Aorta (tissue), 5 donors: ENCODE measurements around the gene MACROD2. TPM values are rescaled to one million over a fixed set of nuclear protein-coding genes. Genes with fewer than 3 reads are reported as not detected.

Experiments
- ATAC-seq: fragments of 200-7000 bp; cut with Tn5 transposase; one replicate; pipeline ENCODE4 v1.9.1; 2022; ENCODE audit warnings: moderate library complexity; ENCODE audit not compliant: low FRiP score
- DNase-seq, 2 donors: peaks; one replicate each; pipeline ENCODE4 v3.0.0-alpha.2; 2020
- H3K27ac ChIP-seq, 2 donors: one replicate each; pipeline ENCODE4 v1.5.1; 2013; ENCODE audit warnings: low read length in 2 of 2, mild to moderate bottlenecking in 2 of 2, moderate library complexity in 2 of 2, control low read depth in 1 of 2, inconsistent platforms in 1 of 2, low read depth in 1 of 2
- H3K27me3 ChIP-seq, 2 donors: one replicate each; pipeline ENCODE4 v1.6.1; 2013; ENCODE audit warnings: control low read depth in 1 of 2, low read length in 1 of 2, mild to moderate bottlenecking in 1 of 2, moderate library complexity in 1 of 2; ENCODE audit not compliant: insufficient read depth in 2 of 2, control insufficient read depth in 1 of 2
- H3K36me3 ChIP-seq, 2 donors: one replicate each; pipeline ENCODE4 v1.6.1; 2013; ENCODE audit warnings: control low read depth in 1 of 2, low read length in 1 of 2, mild to moderate bottlenecking in 1 of 2; ENCODE audit not compliant: insufficient read depth in 2 of 2, control insufficient read depth in 1 of 2
- H3K4me1 ChIP-seq, 2 donors: one replicate each; pipeline ENCODE4 v1.6.1; 2013; ENCODE audit warnings: low read length in 2 of 2, control low read depth in 1 of 2, mild to moderate bottlenecking in 1 of 2, moderate library complexity in 1 of 2; ENCODE audit not compliant: insufficient read depth in 2 of 2, control insufficient read depth in 1 of 2
- H3K4me3 ChIP-seq, 2 donors: one replicate each; pipeline ENCODE4 v1.5.1; 2013; ENCODE audit warnings: low read length in 2 of 2, control low read depth in 1 of 2, mild to moderate bottlenecking in 1 of 2
- H3K9me3 ChIP-seq: one replicate; pipeline ENCODE4 v1.6.1; 2013; ENCODE audit warnings: mild to moderate bottlenecking, low read length; ENCODE audit not compliant: control insufficient read depth
- WGBS, 2 donors: extraction: QIAGEN DNeasy Blood & Tissue Kit; methylation state at CpG; one replicate each; pipeline ENCODE4 v1.1.7; 2013; 5-methylcytosine and 5-hydroxymethylcytosine counted together
- intact Hi-C, 2 donors: fragments of 100-400 bp; cut with DNase I; formaldehyde crosslinking; loops; one replicate each; pipeline versions ENCODE4 v1.14.2 to v1.15.0; 2022
- polyA plus RNA-seq, 2 donors: library from polyadenylated mRNA; stranded (reverse); fragments of 200-250 nt; gene quantifications; one replicate each; pipeline ENCODE4 v1.2.3, GENCODE V29; 2013
- total RNA-seq, 2 donors: library from RNA; stranded (reverse); fragmentation: NEBNext Ultra II Directional; extraction: Animal tissue kit (Norgen Biotek cat#: 25700); gene quantifications; one replicate each; pipeline ENCODE4 v1.2.1, GENCODE V29; 2021
- donor health status: healthy with polysubstance abuse.
- donor health status: Bipolar disorder and iron deficiency.
- donor health status: DM: no; HTN: no; CAD: no.
- donor health status: DM: no; HTN: no; CAD: no.
- donor health status: DM: yes; HTN: yes; CAD: no.

Gene MACROD2
- total and polyA plus RNA-seq, 4 donors, result 0.90 to 11.2 (median 4.8) TPM

GRCh38 chr20:15576411-15576810, 1581.1 kb downstream of the MACROD2 start:
- DNase-seq, result no peak
- H3K27ac ChIP-seq, result no peak overlapping the region
- H3K4me3 ChIP-seq, result no peak overlapping the region

GRCh38 chr20:15578113-15578512, 1582.8 kb downstream of the MACROD2 start:
- Histone ChIP-seq H3K9me3 (no peaks in the 10 kb centered on the region), H3K27me3 (no peaks in the 10 kb centered on the region), H3K36me3 (no peaks in the 10 kb centered on the region), H3K4me1 (no peaks in the 10 kb centered on the region), H3K4me3 (no peak overlapping the region), H3K27ac (no peak overlapping the region)
- DNase-seq (no peak), ATAC-seq (no peak)
- 91 to 95% methylated on average over 3 of the region's 3 CpGs for WGBS, 2 donors
- intact Hi-C loops, result no loop called here

More at GRCh38 chr20:15576411-15576810, 1581.1 kb downstream of the MACROD2 start:
- ATAC-seq, result no peak
- Histone ChIP-seq H3K9me3 (no peaks in the 10 kb centered on the region), H3K27me3 (no peaks in the 10 kb centered on the region), H3K4me1 (no peaks in the 10 kb centered on the region), H3K36me3 (no peaks in the 10 kb centered on the region)
- intact Hi-C loops, result no loop called here

GRCh38 chr20:15579688-15580087, 1584.4 kb downstream of the MACROD2 start:
- WGBS, 2 donors, result 81 to 89% methylated on average over 2 of the region's 2 CpGs

GRCh38 chr20:15582146-15582760, 1586.9 kb downstream of the MACROD2 start:
- H3K27ac ChIP-seq, result no peak overlapping the region
- intact Hi-C loops, result no loop called here
- 27 to 36% methylated on average over 5 of the region's 5 CpGs for WGBS, 2 donors
- no peak overlapping the region for H3K4me3 ChIP-seq
- no peaks in the 10 kb centered on the region for H3K27me3 ChIP-seq
- no peaks in the 10 kb centered on the region for H3K36me3 ChIP-seq
- no peaks in the 10 kb centered on the region for H3K4me1 ChIP-seq
- no peaks in the 10 kb centered on the region for H3K9me3 ChIP-seq
- DNase-seq, result no peak
- no peak for ATAC-seq

More at GRCh38 chr20:15579688-15580087, 1584.4 kb downstream of the MACROD2 start:
- H3K4me1 ChIP-seq, result no peaks in the 10 kb centered on the region
- H3K9me3 ChIP-seq, result no peaks in the 10 kb centered on the region
- ATAC-seq (no peak), DNase-seq (no peak)
- no peaks in the 10 kb centered on the region for H3K36me3 ChIP-seq
- no peak overlapping the region for H3K4me3 ChIP-seq
- intact Hi-C loops, result no loop called here
- H3K27me3 ChIP-seq, result no peaks in the 10 kb centered on the region
- no peak overlapping the region for H3K27ac ChIP-seq

GRCh38 chr20:15584507-15584906, 1589.2 kb downstream of the MACROD2 start:
- DNase-seq (no peak), ATAC-seq (no peak)
- H3K27me3 ChIP-seq, result no peaks in the 10 kb centered on the region
- no peaks in the 10 kb centered on the region for H3K4me1 ChIP-seq
- no peaks in the 10 kb centered on the region for H3K9me3 ChIP-seq
- H3K27ac ChIP-seq, result no peak overlapping the region
- WGBS, 2 donors, result 90 to 94% methylated on average over 6 of the region's 6 CpGs
- no peaks in the 10 kb centered on the region for H3K36me3 ChIP-seq
- intact Hi-C loops, result no loop called here
- no peak overlapping the region for H3K4me3 ChIP-seq

GRCh38 chr20:15593081-15593480, 1597.8 kb downstream of the MACROD2 start:
- ATAC-seq (no peak), DNase-seq (no peak)
- H3K4me3 ChIP-seq, result no peak overlapping the region
- intact Hi-C loops, result no loop called here
- 95 to 99% methylated on average over 4 of the region's 4 CpGs for WGBS, 2 donors
- H3K36me3 ChIP-seq, result no peaks in the 10 kb centered on the region
- no peak overlapping the region for H3K27ac ChIP-seq
- no peaks in the 10 kb centered on the region for H3K27me3 ChIP-seq
- H3K9me3 ChIP-seq, result no peaks in the 10 kb centered on the region
- no peaks in the 10 kb centered on the region for H3K4me1 ChIP-seq

GRCh38 chr20:15594158-15594695, 1598.9 kb downstream of the MACROD2 start:
- H3K9me3 ChIP-seq, result no peaks in the 10 kb centered on the region
- H3K27me3 ChIP-seq, result no peaks in the 10 kb centered on the region
- no peaks in the 10 kb centered on the region for H3K4me1 ChIP-seq
- DNase-seq (no peak), ATAC-seq (peak; percentile 22)
- no peak overlapping the region for H3K27ac ChIP-seq
- WGBS, 2 donors, result 65 to 80% methylated on average over 2 of the region's 2 CpGs
- H3K4me3 ChIP-seq, result no peak overlapping the region
- intact Hi-C loops, result no loop called here
- no peaks in the 10 kb centered on the region for H3K36me3 ChIP-seq

- Histone ChIP-seq H3K9me3 (no peaks in the 10 kb centered on the region), H3K27me3 (no peaks in the 10 kb centered on the region), H3K4me1 (no peaks in the 10 kb centered on the region), H3K27ac (no peak overlapping the region), H3K4me3 (no peak overlapping the region), H3K36me3 (no peaks in the 10 kb centered on the region)
- WGBS, 2 donors, result 90 to 93% methylated on average over 3 of the region's 3 CpGs
- DNase-seq (no peak), ATAC-seq (no peak)
- intact Hi-C loops, result no loop called here
Observed at GRCh38 chr20:15596220-15596890, 1601.0 kb downstream of the MACROD2 start.

- H3K27ac ChIP-seq, result no peak overlapping the region
- WGBS, 2 donors, result 92 to 93% methylated on average over 2 of the region's 2 CpGs
- H3K4me1 ChIP-seq, result no peaks in the 10 kb centered on the region
- no peak for ATAC-seq
- no peak overlapping the region for H3K4me3 ChIP-seq
- no peaks in the 10 kb centered on the region for H3K27me3 ChIP-seq
- intact Hi-C loops, result no loop called here
- H3K36me3 ChIP-seq, result no peaks in the 10 kb centered on the region
- DNase-seq, result no peak
- no peaks in the 10 kb centered on the region for H3K9me3 ChIP-seq
Observed at GRCh38 chr20:15597306-15597705, 1602.0 kb downstream of the MACROD2 start.
